ENCODE results near the gene ZNF385B. TPM values are rescaled to one million over a fixed set of nuclear protein-coding genes. Genes with fewer than 3 reads are reported as not detected.

ZNF385B gene
- polyA plus RNA-seq, 1 donor from 2014 or later, result 0.31 TPM

DNA sequence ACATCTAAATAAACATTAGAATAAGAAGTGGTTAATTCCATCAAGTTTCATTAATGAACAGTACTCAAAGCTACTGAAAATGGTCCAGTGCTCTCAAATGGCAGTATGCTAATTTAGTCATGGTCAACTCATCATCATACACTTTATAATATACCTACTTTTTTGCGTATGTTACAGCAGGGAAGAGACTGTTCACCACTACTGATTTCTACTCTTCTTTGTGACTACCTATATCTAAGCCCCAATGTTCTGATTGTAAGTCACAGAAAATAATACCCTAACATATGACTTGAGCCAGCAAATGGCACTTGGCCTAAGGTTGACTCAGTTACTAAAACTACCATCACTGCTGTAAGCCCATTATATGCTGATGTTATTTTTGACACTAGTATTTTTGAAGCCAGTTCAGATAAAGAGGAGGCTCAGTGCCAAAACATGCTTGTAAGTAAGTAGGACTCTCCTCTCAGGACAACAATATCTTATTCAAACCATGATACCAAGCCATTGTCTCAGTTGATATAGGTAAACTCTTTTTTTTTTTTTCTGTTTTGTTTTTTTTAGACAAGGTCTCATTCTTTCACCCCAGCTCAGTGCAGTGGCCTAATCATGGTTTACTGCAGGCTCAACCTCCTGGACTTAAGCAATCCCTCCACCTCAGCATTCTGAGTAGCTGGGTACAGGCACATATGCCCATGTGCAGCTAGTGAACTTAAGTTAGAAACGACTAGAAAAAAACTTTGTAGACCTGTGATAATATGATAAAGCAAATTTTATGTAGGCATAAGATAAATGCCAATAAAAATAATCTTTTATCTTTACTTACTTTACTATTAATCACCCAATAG lies 266.9 kb downstream of the ZNF385B start:
- TF ChIP-seq EZH2 (IDR thresholded peaks at IDR 0.05; ENCODE audit: borderline replicate concordance, insufficient read depth, low read length, poor library complexity, severe bottlenecking) (no peak), SMC3 (conservative IDR thresholded peaks at IDR 0.05; ENCODE audit: poor library complexity) (no peak), TAF1 (IDR thresholded peaks at IDR 0.05; ENCODE audit: low read depth) (no peak), RAD21 (conservative IDR thresholded peaks at IDR 0.05) (no peak), EP300 (conservative IDR thresholded peaks at IDR 0.05; ENCODE audit: poor library complexity, severe bottlenecking) (no peak), MXI1 (conservative IDR thresholded peaks at IDR 0.05; ENCODE audit: poor library complexity, severe bottlenecking) (no peak), POLR2AphosphoS5 (IDR thresholded peaks at IDR 0.05) (no peak)
- TF ChIP-seq, protein P1, sequence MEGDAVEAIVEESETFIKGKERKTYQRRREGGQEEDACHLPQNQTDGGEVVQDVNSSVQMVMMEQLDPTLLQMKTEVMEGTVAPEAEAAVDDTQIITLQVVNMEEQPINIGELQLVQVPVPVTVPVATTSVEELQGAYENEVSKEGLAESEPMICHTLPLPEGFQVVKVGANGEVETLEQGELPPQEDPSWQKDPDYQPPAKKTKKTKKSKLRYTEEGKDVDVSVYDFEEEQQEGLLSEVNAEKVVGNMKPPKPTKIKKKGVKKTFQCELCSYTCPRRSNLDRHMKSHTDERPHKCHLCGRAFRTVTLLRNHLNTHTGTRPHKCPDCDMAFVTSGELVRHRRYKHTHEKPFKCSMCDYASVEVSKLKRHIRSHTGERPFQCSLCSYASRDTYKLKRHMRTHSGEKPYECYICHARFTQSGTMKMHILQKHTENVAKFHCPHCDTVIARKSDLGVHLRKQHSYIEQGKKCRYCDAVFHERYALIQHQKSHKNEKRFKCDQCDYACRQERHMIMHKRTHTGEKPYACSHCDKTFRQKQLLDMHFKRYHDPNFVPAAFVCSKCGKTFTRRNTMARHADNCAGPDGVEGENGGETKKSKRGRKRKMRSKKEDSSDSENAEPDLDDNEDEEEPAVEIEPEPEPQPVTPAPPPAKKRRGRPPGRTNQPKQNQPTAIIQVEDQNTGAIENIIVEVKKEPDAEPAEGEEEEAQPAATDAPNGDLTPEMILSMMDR (IDR thresholded peaks at IDR 0.05; ENCODE audit: poor library complexity, severe bottlenecking), result no peak
- TF ChIP-seq, protein P2, sequence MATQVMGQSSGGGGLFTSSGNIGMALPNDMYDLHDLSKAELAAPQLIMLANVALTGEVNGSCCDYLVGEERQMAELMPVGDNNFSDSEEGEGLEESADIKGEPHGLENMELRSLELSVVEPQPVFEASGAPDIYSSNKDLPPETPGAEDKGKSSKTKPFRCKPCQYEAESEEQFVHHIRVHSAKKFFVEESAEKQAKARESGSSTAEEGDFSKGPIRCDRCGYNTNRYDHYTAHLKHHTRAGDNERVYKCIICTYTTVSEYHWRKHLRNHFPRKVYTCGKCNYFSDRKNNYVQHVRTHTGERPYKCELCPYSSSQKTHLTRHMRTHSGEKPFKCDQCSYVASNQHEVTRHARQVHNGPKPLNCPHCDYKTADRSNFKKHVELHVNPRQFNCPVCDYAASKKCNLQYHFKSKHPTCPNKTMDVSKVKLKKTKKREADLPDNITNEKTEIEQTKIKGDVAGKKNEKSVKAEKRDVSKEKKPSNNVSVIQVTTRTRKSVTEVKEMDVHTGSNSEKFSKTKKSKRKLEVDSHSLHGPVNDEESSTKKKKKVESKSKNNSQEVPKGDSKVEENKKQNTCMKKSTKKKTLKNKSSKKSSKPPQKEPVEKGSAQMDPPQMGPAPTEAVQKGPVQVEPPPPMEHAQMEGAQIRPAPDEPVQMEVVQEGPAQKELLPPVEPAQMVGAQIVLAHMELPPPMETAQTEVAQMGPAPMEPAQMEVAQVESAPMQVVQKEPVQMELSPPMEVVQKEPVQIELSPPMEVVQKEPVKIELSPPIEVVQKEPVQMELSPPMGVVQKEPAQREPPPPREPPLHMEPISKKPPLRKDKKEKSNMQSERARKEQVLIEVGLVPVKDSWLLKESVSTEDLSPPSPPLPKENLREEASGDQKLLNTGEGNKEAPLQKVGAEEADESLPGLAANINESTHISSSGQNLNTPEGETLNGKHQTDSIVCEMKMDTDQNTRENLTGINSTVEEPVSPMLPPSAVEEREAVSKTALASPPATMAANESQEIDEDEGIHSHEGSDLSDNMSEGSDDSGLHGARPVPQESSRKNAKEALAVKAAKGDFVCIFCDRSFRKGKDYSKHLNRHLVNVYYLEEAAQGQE (IDR thresholded peaks at IDR 0.05; ENCODE audit: borderline replicate concordance), result no peak
- no peak overlapping the region for H3K9ac ChIP-seq (ENCODE audit: low read length)
- no peaks in the 10 kb centered on the region for H3K27me3 ChIP-seq (ENCODE audit: insufficient read depth, low read depth, low read length)
- H4K20me1 ChIP-seq (ENCODE audit: insufficient read depth), result no peaks in the 10 kb centered on the region
- no peaks in the 10 kb centered on the region for H3K9me3 ChIP-seq (ENCODE audit: low read length)
- H3K4me2 ChIP-seq (ENCODE audit: low read length), result no peak overlapping the region
- H3F3A ChIP-seq (ENCODE audit: insufficient read depth, low read length, poor library complexity, severe bottlenecking), result no peaks in the 10 kb centered on the region
- H3K9me2 ChIP-seq (ENCODE audit: insufficient read depth, low read length), result no peaks in the 10 kb centered on the region
- no peaks in the 10 kb centered on the region for H3K36me3 ChIP-seq (ENCODE audit: insufficient read depth, low read length)
- no peaks in the 10 kb centered on the region for H3K79me2 ChIP-seq (replicated peaks; ENCODE audit: insufficient read depth, low read length)
- no peak overlapping the region for H3K27ac ChIP-seq (ENCODE audit: low read length)
- H2AFZ ChIP-seq (ENCODE audit: low read depth, low read length), result no peak overlapping the region
- H3K4me3 ChIP-seq (ENCODE audit: low read length), result no peak overlapping the region

DNA sequence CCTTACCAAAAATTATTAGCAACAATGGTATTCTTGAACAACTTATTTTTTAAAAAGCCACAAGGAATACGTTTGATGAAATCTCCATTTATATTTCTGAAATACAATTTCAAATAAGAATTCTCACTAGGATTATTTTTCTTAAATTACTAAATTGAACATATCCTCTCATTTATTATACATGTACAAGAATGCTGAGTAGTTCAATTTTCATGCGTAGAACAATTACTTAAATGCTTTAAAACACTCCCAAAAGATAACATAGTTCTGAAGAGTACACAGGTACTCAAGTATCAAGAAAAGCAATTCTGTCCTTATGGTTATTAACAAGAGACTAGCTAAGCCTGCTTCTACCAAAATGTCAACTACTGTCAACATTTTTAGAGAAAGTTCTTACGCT lies 268.1 kb downstream of the ZNF385B start:
- no peaks in the 10 kb centered on the region for H3K9me3 ChIP-seq (ENCODE audit: low read length)
- no peak overlapping the region for H3K9ac ChIP-seq (ENCODE audit: low read length)
- no peaks in the 10 kb centered on the region for H3F3A ChIP-seq (ENCODE audit: insufficient read depth, low read length, poor library complexity, severe bottlenecking)
- no peak overlapping the region for H2AFZ ChIP-seq (ENCODE audit: low read depth, low read length)
- no peak overlapping the region for H3K27ac ChIP-seq (ENCODE audit: low read length)
- H3K4me2 ChIP-seq (ENCODE audit: low read length), result no peak overlapping the region
- H3K79me2 ChIP-seq (replicated peaks; ENCODE audit: insufficient read depth, low read length), result no peaks in the 10 kb centered on the region
- no peaks in the 10 kb centered on the region for H3K27me3 ChIP-seq (ENCODE audit: insufficient read depth, low read depth, low read length)
- H3K4me3 ChIP-seq (ENCODE audit: low read length), result no peak overlapping the region
- TF ChIP-seq POLR2AphosphoS5 (IDR thresholded peaks at IDR 0.05) (no peak), RAD21 (conservative IDR thresholded peaks at IDR 0.05) (no peak), TAF1 (IDR thresholded peaks at IDR 0.05; ENCODE audit: low read depth) (no peak), MXI1 (conservative IDR thresholded peaks at IDR 0.05; ENCODE audit: poor library complexity, severe bottlenecking) (no peak), EZH2 (IDR thresholded peaks at IDR 0.05; ENCODE audit: borderline replicate concordance, insufficient read depth, low read length, poor library complexity, severe bottlenecking) (no peak), SMC3 (conservative IDR thresholded peaks at IDR 0.05; ENCODE audit: poor library complexity) (no peak), EP300 (conservative IDR thresholded peaks at IDR 0.05; ENCODE audit: poor library complexity, severe bottlenecking) (no peak)
- TF ChIP-seq, protein P1 (IDR thresholded peaks at IDR 0.05; ENCODE audit: poor library complexity, severe bottlenecking), result no peak
- TF ChIP-seq, protein P2 (IDR thresholded peaks at IDR 0.05; ENCODE audit: borderline replicate concordance), result no peak
- no peaks in the 10 kb centered on the region for H3K36me3 ChIP-seq (ENCODE audit: insufficient read depth, low read length)
- H4K20me1 ChIP-seq (ENCODE audit: insufficient read depth), result no peaks in the 10 kb centered on the region
- H3K9me2 ChIP-seq (ENCODE audit: insufficient read depth, low read length), result no peaks in the 10 kb centered on the region

All from neural cell (in vitro differentiated cells).